Fibroblast of upper back skin (primary cell): ENCODE measurements around the gene PRAMEF17.
A peak's percentile ranks its signal among the peaks of the same experiment; 100 is the strongest.
"Not testable (repeated sequence)": the region's sequence is repeated elsewhere in the genome, so short reads cannot be mapped to it uniquely, and the experiment has no call there.

Experiments used
- DNase-seq: peaks from one replicate; pipeline ENCODE4 v3.0.0-alpha.2; 2013

PRAMEF17 gene

GRCh38 chr1:13389332-13389731 lies at the start of gene PRAMEF17:
PRAMEF17 (plus strand) TSS chr1:13389632; CDS start chr1:13389658, 26 bp downstream.
- not testable (repeated sequence) for DNase-seq

- DNase-seq: not testable (repeated sequence)
Observed at GRCh38 chr1:13342496-13342895, 46.9 kb upstream of the PRAMEF17 start.

GRCh38 chr1:13347034-13347433 lies 42.4 kb upstream of the PRAMEF17 start, which contains the start of gene PRAMEF14:
PRAMEF14 (minus strand) TSS chr1:13347134; CDS start chr1:13345314, 1,820 bp downstream.
- DNase-seq: not testable (repeated sequence)

- DNase-seq: not testable (repeated sequence)
Observed at GRCh38 chr1:13353476-13353875, 36.0 kb upstream of the PRAMEF17 start.

- DNase-seq: not testable (repeated sequence)
Observed at GRCh38 chr1:13354475-13354874, 35.0 kb upstream of the PRAMEF17 start.

GRCh38 chr1:13356774-13357173 lies 32.7 kb upstream of the PRAMEF17 start:
- peak; percentile 23 for DNase-seq

GRCh38 chr1:13362364-13362763 lies 27.1 kb upstream of the PRAMEF17 start:
- DNase-seq: not testable (repeated sequence)

GRCh38 chr1:13364928-13365327 lies 24.5 kb upstream of the PRAMEF17 start:
- not testable (repeated sequence) for DNase-seq

- not testable (repeated sequence) for DNase-seq
Observed at GRCh38 chr1:13366536-13366935, 22.9 kb upstream of the PRAMEF17 start.

- not testable (repeated sequence) for DNase-seq
Observed at GRCh38 chr1:13368544-13368943, 20.9 kb upstream of the PRAMEF17 start.

GRCh38 chr1:13378983-13379382 lies 10.4 kb upstream of the PRAMEF17 start:
- DNase-seq: not testable (repeated sequence)

- not testable (repeated sequence) for DNase-seq
Observed at GRCh38 chr1:13380380-13380779, 9.1 kb upstream of the PRAMEF17 start.

GRCh38 chr1:13393004-13393403 lies 3.6 kb downstream of the PRAMEF17 start:
- DNase-seq: not testable (repeated sequence)

GRCh38 chr1:13394761-13395160 lies 5.3 kb downstream of the PRAMEF17 start:
- not testable (repeated sequence) for DNase-seq

- DNase-seq: not testable (repeated sequence)
Observed at GRCh38 chr1:13395311-13395710, 5.9 kb downstream of the PRAMEF17 start.

GRCh38 chr1:13407811-13408210 lies 18.4 kb downstream of the PRAMEF17 start:
- DNase-seq: no peak

GRCh38 chr1:13410150-13410549 lies 20.7 kb downstream of the PRAMEF17 start, which contains the start of gene PRAMEF20:
PRAMEF20 (plus strand) TSS chr1:13410450; CDS start chr1:13416355, 5,905 bp downstream.
- DNase-seq: not testable (repeated sequence)

- DNase-seq: no peak
Observed at GRCh38 chr1:13430495-13430894, 41.1 kb downstream of the PRAMEF17 start.

GRCh38 chr1:13432251-13432650 lies 42.8 kb downstream of the PRAMEF17 start:
- no peak for DNase-seq

- DNase-seq: not testable (repeated sequence)
Observed at GRCh38 chr1:13433694-13434358, 44.4 kb downstream of the PRAMEF17 start.

- DNase-seq: no peak
Observed at GRCh38 chr1:13435458-13435857, 46.0 kb downstream of the PRAMEF17 start.

- DNase-seq: not testable (repeated sequence)
Observed at GRCh38 chr1:13439104-13439783, 49.8 kb downstream of the PRAMEF17 start.
